A549 (cell line): Measurements from ENCODE around the gene POLR2B. TPM values are rescaled to one million over a fixed set of nuclear protein-coding genes. Genes with fewer than 3 reads are reported as not detected.
A peak's percentile ranks its signal among the peaks of the same experiment; 100 is the strongest.

Experiments used
- ATAC-seq, 2 experiments: fragments of 200-7000 bp in 1 of 2; fragments of >200 bp in 1 of 2; cut with Nextera tagmentation in 1 of 2; cut with Tn5 transposase in 1 of 2; 3 replicates each; pipeline versions ENCODE4 v1.8.0 to v1.9.1; 2018 to 2020; ENCODE audit warnings: mild to moderate bottlenecking in 1 of 2, moderate library complexity in 1 of 2
- CTCF ChIA-PET: fragments of 300-600 bp; sonication (Branson Sonifier 250); formaldehyde crosslinking; extraction: SDS; loops from one replicate; lab custom pipeline; 2021; ENCODE audit warnings: antibody characterized with exemption, inconsistent platforms; lab: Yijun Ruan, JAX
- POLR2A ChIA-PET: fragments of 350-600 bp; formaldehyde crosslinking; extraction: SDS; loops from one replicate; lab custom pipeline; 2021; ENCODE audit warnings: antibody characterized with exemption, inconsistent platforms; lab: Yijun Ruan, JAX
- DNase-seq, 2 experiments: peaks; one replicate each; pipeline versions ENCODE4 v3.0.0 to v3.0.0-alpha.2; 2011 to 2016; ENCODE audit warnings: low read depth in 1 of 2, low spot score in 1 of 2
- FAIRE-seq: peaks from 2 replicates; lab custom pipeline; 2011; peaks lifted over from hg19 to GRCh38; lab: Jason Lieb, UNC
- H3K27ac ChIP-seq, 2 experiments: fragments of >200 bp; sonication (Bioruptor Twin); formaldehyde crosslinking; 3 replicates each; pipeline ENCODE4 v1.5.1; 2016 to 2017
- H3K4me1 ChIP-seq: fragments of >200 bp; sonication (Bioruptor Twin); formaldehyde crosslinking; 3 replicates; pipeline ENCODE4 v1.6.1; 2016
- H3K4me2 ChIP-seq: fragments of >200 bp; sonication (Bioruptor Twin); formaldehyde crosslinking; 3 replicates; pipeline ENCODE4 v1.6.1; 2016
- H3K4me3 ChIP-seq: fragments of >200 bp; sonication (Bioruptor Twin); formaldehyde crosslinking; 3 replicates; pipeline ENCODE4 v1.5.1; 2016
- H3K9me3 ChIP-seq: fragments of >200 bp; sonication (Bioruptor Twin); formaldehyde crosslinking; 3 replicates; pipeline ENCODE4 v1.6.1; 2016
- BCL3 ChIP-seq: fragments of >200 bp; sonication (Bioruptor Twin); formaldehyde crosslinking; IDR thresholded peaks from 3 replicates; pipeline ENCODE4 v1.6.1; 2016
- CBX2 ChIP-seq: fragments of 200-600 bp; sonication (generic); IDR thresholded peaks from 2 replicates; pipeline ENCODE4 v1.6.1; 2016; ENCODE audit warnings: low read depth, mild to moderate bottlenecking, borderline replicate concordance
- CBX8 ChIP-seq: fragments of 200-600 bp; sonication (generic); IDR thresholded peaks from 2 replicates; pipeline ENCODE4 v1.6.1; 2016
- CHD2 ChIP-seq: fragments of 150-350 bp; IDR thresholded peaks from 2 replicates; pipeline ENCODE4 v1.6.1; 2014; ENCODE audit warnings: low read length; ENCODE audit not compliant: partially characterized antibody
- EHF ChIP-seq: fragments of 250-450 bp; sonication (Bioruptor Pico); IDR thresholded peaks from 2 replicates; pipeline ENCODE4 v1.5.0; 2020; ENCODE audit warnings: mild to moderate bottlenecking
- EHMT2 ChIP-seq: fragments of 200-600 bp; sonication (generic); IDR thresholded peaks from 2 replicates; pipeline ENCODE4 v1.6.1; 2016; ENCODE audit warnings: antibody characterized with exemption, low read depth, mild to moderate bottlenecking, moderate library complexity
- EP300 ChIP-seq, 2 experiments: fragments of >200 bp; sonication (Bioruptor Twin); formaldehyde crosslinking; IDR thresholded peaks; 2 replicates in 1 of 2; 3 replicates in 1 of 2; pipeline ENCODE4 v1.6.1; 2016 to 2017
- HDAC2 ChIP-seq: fragments of 200-600 bp; sonication (generic); IDR thresholded peaks from 2 replicates; pipeline ENCODE4 v1.6.1; 2016
- HES2 ChIP-seq: fragments of >200 bp; sonication (Bioruptor Twin); formaldehyde crosslinking; IDR thresholded peaks from 2 replicates; pipeline ENCODE4 v1.6.1; 2016
- HOXA7 ChIP-seq: fragments of 250-450 bp; sonication (Bioruptor Pico); IDR thresholded peaks from 2 replicates; pipeline ENCODE4 v1.5.0; 2020; ENCODE audit warnings: mild to moderate bottlenecking, moderate library complexity
- JUN ChIP-seq, 2 experiments: fragments of >200 bp; sonication (Bioruptor Twin); formaldehyde crosslinking; IDR thresholded peaks; 2 replicates in 1 of 2; 3 replicates in 1 of 2; pipeline ENCODE4 v1.6.1; 2016 to 2017
- KDM1A ChIP-seq: fragments of 200-600 bp; sonication (generic); IDR thresholded peaks from 2 replicates; pipeline ENCODE4 v1.6.1; 2016; ENCODE audit warnings: low read depth, mild to moderate bottlenecking
- MAFK ChIP-seq: fragments of 450-650 bp; IDR thresholded peaks from 2 replicates; pipeline ENCODE4 v1.6.1; 2014; ENCODE audit not compliant: partially characterized antibody
- MAX ChIP-seq: IDR thresholded peaks from 2 replicates; pipeline ENCODE4 v1.6.1; 2012
- MAZ ChIP-seq: fragments of 150-350 bp; IDR thresholded peaks from 2 replicates; pipeline ENCODE4 v1.6.1; 2014; ENCODE audit warnings: antibody characterized with exemption, low read depth, low read length, borderline replicate concordance
- MYC ChIP-seq: IDR thresholded peaks from 2 replicates; pipeline ENCODE4 v1.6.1; 2012; ENCODE audit warnings: mild to moderate bottlenecking, inconsistent platforms, low read length, improper control_type of control experiment, borderline replicate concordance
- NFE2L2 ChIP-seq: fragments of 150-350 bp; conservative IDR thresholded peaks from 2 replicates; pipeline ENCODE4 v1.6.1; 2014; ENCODE audit warnings: low read length
- POLR2AphosphoS2 ChIP-seq: conservative IDR thresholded peaks from 2 replicates; pipeline ENCODE4 v1.6.1; 2012; ENCODE audit warnings: low read length, improper control_type of control experiment, inconsistent platforms
- RCOR1 ChIP-seq: fragments of 150-350 bp; IDR thresholded peaks from 2 replicates; pipeline ENCODE4 v1.6.1; 2014; ENCODE audit warnings: antibody characterized with exemption, low read length, low read depth
- REST ChIP-seq: fragments of 200-600 bp; sonication (generic); IDR thresholded peaks from 2 replicates; pipeline ENCODE4 v1.6.1; 2016; ENCODE audit warnings: antibody characterized with exemption, mild to moderate bottlenecking, moderate library complexity
- RFX5 ChIP-seq: fragments of 450-650 bp; IDR thresholded peaks from 2 replicates; pipeline ENCODE4 v1.7.1; 2014; ENCODE audit warnings: antibody characterized with exemption, mild to moderate bottlenecking, moderate library complexity
- SMC3 ChIP-seq: fragments of >200 bp; sonication (Bioruptor Twin); formaldehyde crosslinking; IDR thresholded peaks from 3 replicates; pipeline ENCODE4 v1.6.1; 2018; ENCODE audit warnings: inconsistent platforms
- TFCP2L1 ChIP-seq: fragments of 250-450 bp; sonication (Bioruptor Pico); IDR thresholded peaks from 2 replicates; pipeline ENCODE4 v1.5.0; 2021; ENCODE audit warnings: mild to moderate bottlenecking
- TP53 ChIP-seq: fragments of 250-450 bp; sonication (Bioruptor Pico); IDR thresholded peaks from 2 replicates; pipeline ENCODE4 v1.5.0; 2021; ENCODE audit warnings: mild to moderate bottlenecking, moderate library complexity
- ZC3H11A ChIP-seq: fragments of 450-650 bp; IDR thresholded peaks from 2 replicates; pipeline ENCODE4 v1.6.1; 2014; ENCODE audit warnings: antibody characterized with exemption, mild to moderate bottlenecking
- ZSCAN20 ChIP-seq: fragments of 250-450 bp; sonication (Bioruptor Pico); IDR thresholded peaks from 2 replicates; pipeline ENCODE4 v1.8.0; 2022; ENCODE audit warnings: mild to moderate bottlenecking, moderate library complexity
- WGBS: methylation state at CpG from one replicate; pipeline ENCODE4 v1.1.6; 2017; ENCODE audit errors: missing lambda C conversion rate; 5-methylcytosine and 5-hydroxymethylcytosine counted together
- polyA plus RNA-seq, 4 experiments: library from polyadenylated mRNA; depleted of rRNA in 3 of 4; stranded (reverse); fragments of >200 nt; fragmentation: RNase III in 1 of 4; extraction: RNeasy Plus Mini Kit Qiagen cat#74134 plus additional on column Dnase treatment in 1 of 4; gene quantifications; 2 replicates in 3 of 4; 3 replicates in 1 of 4; pipeline ENCODE4 v1.2.3, GENCODE V29; 2011 to 2017

Gene POLR2B
- polyA plus RNA-seq, 2 of the 4 experiments (the other 2 are of a cell fraction), result 82.2 to 138 TPM

- no peak for DNase-seq
- H3K27ac ChIP-seq, result peak overlapping the region in 1 of 2 experiments; percentile 79; a peak in 4 of 6 replicates
- WGBS, result 78% methylated on average over 5 of the region's 6 CpGs
- POLR2A ChIA-PET, result no interaction called here
- peak; percentile 9 to 49; a peak in 4 of 6 replicates for ATAC-seq
- no peak for TF ChIP-seq TFCP2L1
- TF ChIP-seq CBX2, result no peak
- TF ChIP-seq ZC3H11A, result no peak
- TF ChIP-seq TP53 (CRISPR knock-in tag), result no peak
- TF ChIP-seq POLR2AphosphoS2, result no peak
- TF ChIP-seq BCL3, result no peak
- no peak for TF ChIP-seq NFE2L2
- no peak for TF ChIP-seq HOXA7 (CRISPR knock-in tag)
- no peak for TF ChIP-seq EHF (CRISPR knock-in tag)
- TF ChIP-seq EHMT2, result no peak
- H3K4me2 ChIP-seq, result 0 out of 3 replicates have a peak overlapping the region, but pooled peaks have one; percentile 14
- H3K9me3 ChIP-seq, result no peaks in the 10 kb centered on the region
- H3K4me3 ChIP-seq, result no peak overlapping the region
- peaks cover 67% of the 10 kb centered on the region for H3K4me1 ChIP-seq
- no peak for FAIRE-seq
- CTCF ChIA-PET, result interaction anchor here (1.1 to 6.8 kb wide), 2 partner anchors 120 to 127 kb away, joined by 5 to 60 read pairs; no protein-coding TSS in a partner anchor
These were observed 64.9 kb downstream of the POLR2B start for GRCh38 chr4:57043347-57044251.

GRCh38 chr4:57044279-57044678, 65.6 kb downstream of the POLR2B start:
- FAIRE-seq (no peak), DNase-seq (no peak), ATAC-seq (no peak)
- Histone ChIP-seq H3K9me3 (no peaks in the 10 kb centered on the region), H3K4me3 (no peak overlapping the region), H3K4me1 (peaks cover 67% of the 10 kb centered on the region), H3K4me2 (peak overlapping the region; percentile 51), H3K27ac (peak overlapping the region in 1 of 2 experiments; percentile 79; a peak in 2 of 6 replicates)
- TF ChIP-seq JUN (IDR thresholded peaks at IDR 0.05) (no peak), RCOR1 (no peak), SMC3 (no peak), EP300 (IDR thresholded peaks at IDR 0.05) (no peak), HES2 (no peak), RFX5 (no peak), MYC (no peak), MAFK (no peak), MAZ (no peak), CBX2 (no peak), HDAC2 (no peak), MAX (no peak), ZC3H11A (no peak), KDM1A (no peak), TFCP2L1 (no peak), ZSCAN20 (CRISPR knock-in tag) (no peak), NFE2L2 (no peak), CHD2 (no peak), REST (no peak), CBX8 (no peak)
- 91% methylated on average over 1 of the region's 1 CpG for WGBS
- CTCF ChIA-PET, result no interaction called here
- POLR2A ChIA-PET, result no interaction called here
